Keratinocyte (primary cell): Measurements from ENCODE around the gene NT5C3A. TPM values are rescaled to one million over a fixed set of nuclear protein-coding genes. Genes with fewer than 3 reads are reported as not detected.

ENCODE experiments used
- DNase-seq: peaks from one replicate; pipeline ENCODE4 v3.0.0-alpha.2; 2011; ENCODE audit warnings: low read depth, missing footprints, low spot score
- FAIRE-seq: peaks from 2 replicates; lab custom pipeline; 2011; peaks lifted over from hg19 to GRCh38; lab: Jason Lieb, UNC
- H2AFZ ChIP-seq: 2 replicates; pipeline ENCODE4 v1.6.0; 2012; ENCODE audit warnings: low read length, control low read depth, inconsistent platforms; ENCODE audit not compliant: control insufficient read depth
- H3K27ac ChIP-seq: 2 replicates; pipeline ENCODE4 v1.5.1; 2011; ENCODE audit warnings: low read length; ENCODE audit not compliant: control insufficient read depth, insufficient read depth
- H3K27me3 ChIP-seq: 3 replicates; pipeline ENCODE4 v1.6.0; 2011; ENCODE audit warnings: low read length; ENCODE audit not compliant: control insufficient read depth, insufficient read depth; ENCODE audit errors: extremely low read depth
- H3K36me3 ChIP-seq, 2 experiments: 2 replicates in 1 of 2; 3 replicates in 1 of 2; pipeline ENCODE4 v1.5.1; 2011; ENCODE audit warnings: low read length in 2 of 2, mild to moderate bottlenecking in 1 of 2; ENCODE audit not compliant: control insufficient read depth in 2 of 2, insufficient read depth in 2 of 2; ENCODE audit errors: extremely low read depth in 1 of 2
- H3K4me1 ChIP-seq: 3 replicates; pipeline ENCODE4 v1.5.1; 2011; ENCODE audit warnings: low read length; ENCODE audit not compliant: control insufficient read depth, insufficient read depth; ENCODE audit errors: extremely low read depth
- H3K4me2 ChIP-seq: 3 replicates; pipeline ENCODE4 v1.6.0; 2011; ENCODE audit warnings: low read depth, low read length; ENCODE audit not compliant: control insufficient read depth, insufficient read depth; ENCODE audit errors: extremely low read depth
- H3K4me3 ChIP-seq, 3 experiments: fragments of 200-600 bp in 1 of 3; sonication (generic) in 1 of 3; 2 replicates in 2 of 3; 3 replicates in 1 of 3; pipeline ENCODE4 v1.5.1; 2011 to 2016; ENCODE audit warnings: low read length in 3 of 3, mild to moderate bottlenecking in 3 of 3, control low read depth in 2 of 3, inconsistent platforms in 1 of 3, low read depth in 1 of 3, mixed read lengths in 1 of 3, mixed run types in 1 of 3, moderate library complexity in 1 of 3; ENCODE audit not compliant: control insufficient read depth in 2 of 3, insufficient read depth in 2 of 3; ENCODE audit errors: extremely low read depth in 1 of 3
- H3K79me2 ChIP-seq: 2 replicates; pipeline ENCODE4 v1.6.0; 2012; ENCODE audit warnings: low read length; ENCODE audit not compliant: control insufficient read depth, insufficient read depth
- H3K9ac ChIP-seq: 3 replicates; pipeline ENCODE4 v1.6.0; 2011; ENCODE audit warnings: low read length; ENCODE audit not compliant: control insufficient read depth, insufficient read depth; ENCODE audit errors: extremely low read depth
- H3K9me1 ChIP-seq: 3 replicates; pipeline ENCODE4 v1.6.0; 2011; ENCODE audit warnings: low read length; ENCODE audit not compliant: control insufficient read depth, insufficient read depth; ENCODE audit errors: extremely low read depth
- H3K9me3 ChIP-seq: 2 replicates; pipeline ENCODE4 v1.5.1; 2012; ENCODE audit warnings: low read depth, low read length; ENCODE audit not compliant: control insufficient read depth
- H4K20me1 ChIP-seq: 3 replicates; pipeline ENCODE4 v1.6.0; 2011; ENCODE audit warnings: low read length; ENCODE audit not compliant: control insufficient read depth, insufficient read depth; ENCODE audit errors: extremely low read depth
- EZH2 ChIP-seq: IDR thresholded peaks from one replicate; pipeline ENCODE4 v1.6.1; 2012; ENCODE audit warnings: inconsistent platforms, mild to moderate bottlenecking, low read length, moderate library complexity
- dilution Hi-C: fragments of 300-500 bp; cut with MboI; formaldehyde crosslinking; loops from one replicate; pipeline ENCODE4 v1.7.0; 2020; ENCODE audit warnings: low sequenced_read_pairs; ENCODE audit not compliant: extremely low pct_ligation_motif_present
- polyA plus RNA-seq, 5 experiments: library from polyadenylated mRNA; depleted of rRNA in 3 of 5; stranded (reverse) in 3 of 5; stranded (forward) in 1 of 5; unstranded in 1 of 5; fragments of >200 nt; gene quantifications; 1 replicate in 1 of 5; 2 replicates in 3 of 5; 3 replicates in 1 of 5; pipeline versions ENCODE4 v1.2.1 to v1.2.3, GENCODE V29; 2011 to 2012; ENCODE audit warnings: missing spikeins in 2 of 5, low read depth in 1 of 5, low replicate concordance in 1 of 5
- TF ChIP-seq, protein P1 (sequence below), 3 experiments: IDR thresholded peaks in 1 of 3; conservative IDR thresholded peaks in 1 of 3; optimal IDR thresholded peaks in 1 of 3; 2 replicates in 2 of 3; 3 replicates in 1 of 3; pipeline versions ENCODE3 to v1.5.1; 2011; ENCODE audit warnings: low read length in 3 of 3, mild to moderate bottlenecking in 3 of 3, moderate library complexity in 2 of 3, control low read depth in 1 of 3, inconsistent platforms in 1 of 3; ENCODE audit not compliant: insufficient read depth in 2 of 3; ENCODE audit errors: extremely low read depth in 1 of 3

Gene NT5C3A
- polyA plus RNA-seq, 1 donor (not counting 4 experiments of a cell fraction or from before 2014, with no cell fraction given): 30.5 TPM

DNA sequence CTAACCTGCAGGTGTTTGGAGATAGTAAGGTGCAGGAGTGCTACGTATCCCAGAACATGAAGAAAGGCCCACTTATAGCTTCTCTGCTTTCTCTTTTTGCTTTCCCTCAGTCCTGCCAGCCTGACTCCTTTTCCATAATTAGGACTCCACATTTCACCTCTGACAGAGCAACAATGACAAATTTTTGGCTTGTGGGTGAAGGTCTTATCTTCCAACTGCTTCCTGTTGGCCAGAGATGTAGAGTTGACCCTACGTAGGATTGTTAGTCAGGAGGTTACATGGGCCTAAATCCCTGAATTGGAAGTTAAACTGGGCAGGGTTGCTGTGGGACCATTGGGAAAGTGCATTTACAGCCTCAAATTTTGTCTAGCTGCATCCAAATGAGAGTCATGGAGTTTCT is 25.3 kb upstream of the NT5C3A start:
- H2AFZ ChIP-seq: no peak overlapping the region
- no peaks in the 10 kb centered on the region for H3K9me3 ChIP-seq
- no peak overlapping the region for H3K4me3 ChIP-seq
- no peak overlapping the region for H3K27ac ChIP-seq
- no peak overlapping the region for H3K4me2 ChIP-seq
- dilution Hi-C loops: no loop called here
- H3K9ac ChIP-seq: no peak overlapping the region
- H3K9me1 ChIP-seq: no peaks in the 10 kb centered on the region
- H3K4me1 ChIP-seq: no peaks in the 10 kb centered on the region
- H3K79me2 ChIP-seq: no peaks in the 10 kb centered on the region
- no peak for TF ChIP-seq EZH2
- TF ChIP-seq, protein P1, sequence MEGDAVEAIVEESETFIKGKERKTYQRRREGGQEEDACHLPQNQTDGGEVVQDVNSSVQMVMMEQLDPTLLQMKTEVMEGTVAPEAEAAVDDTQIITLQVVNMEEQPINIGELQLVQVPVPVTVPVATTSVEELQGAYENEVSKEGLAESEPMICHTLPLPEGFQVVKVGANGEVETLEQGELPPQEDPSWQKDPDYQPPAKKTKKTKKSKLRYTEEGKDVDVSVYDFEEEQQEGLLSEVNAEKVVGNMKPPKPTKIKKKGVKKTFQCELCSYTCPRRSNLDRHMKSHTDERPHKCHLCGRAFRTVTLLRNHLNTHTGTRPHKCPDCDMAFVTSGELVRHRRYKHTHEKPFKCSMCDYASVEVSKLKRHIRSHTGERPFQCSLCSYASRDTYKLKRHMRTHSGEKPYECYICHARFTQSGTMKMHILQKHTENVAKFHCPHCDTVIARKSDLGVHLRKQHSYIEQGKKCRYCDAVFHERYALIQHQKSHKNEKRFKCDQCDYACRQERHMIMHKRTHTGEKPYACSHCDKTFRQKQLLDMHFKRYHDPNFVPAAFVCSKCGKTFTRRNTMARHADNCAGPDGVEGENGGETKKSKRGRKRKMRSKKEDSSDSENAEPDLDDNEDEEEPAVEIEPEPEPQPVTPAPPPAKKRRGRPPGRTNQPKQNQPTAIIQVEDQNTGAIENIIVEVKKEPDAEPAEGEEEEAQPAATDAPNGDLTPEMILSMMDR (optimal IDR thresholded peaks at IDR 0.05 in 1 of 3, IDR thresholded peaks at IDR 0.05 in 1 of 3, conservative IDR thresholded peaks at IDR 0.05 in 1 of 3; ENCODE audit: extremely low read depth in 1 of 3, insufficient read depth in 2 of 3, low read length in 3 of 3): no peak
- FAIRE-seq (no peak), DNase-seq (no peak)
- no peaks in the 10 kb centered on the region for H3K27me3 ChIP-seq
- no peaks in the 10 kb centered on the region for H4K20me1 ChIP-seq
- no peaks in the 10 kb centered on the region for H3K36me3 ChIP-seq

DNA sequence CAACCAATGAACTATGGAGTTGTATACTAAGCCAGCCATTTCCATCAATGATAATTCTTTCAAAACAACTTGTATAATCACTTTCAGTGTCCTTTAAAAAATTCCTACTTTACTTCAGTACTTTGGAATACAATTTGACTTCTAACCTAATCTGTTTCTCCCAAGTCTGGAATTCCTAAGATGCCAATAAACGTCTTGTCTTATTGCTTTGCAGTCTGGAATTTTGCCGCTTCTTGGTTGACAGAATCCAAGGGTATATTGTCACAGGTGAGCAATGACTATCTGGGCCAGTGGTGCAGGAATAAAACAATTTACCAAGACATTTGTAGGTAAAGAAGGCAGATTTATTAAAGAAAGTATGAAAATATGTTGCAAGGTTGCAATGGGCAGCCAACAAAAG is 24.8 kb upstream of the NT5C3A start:
- Histone ChIP-seq H3K9ac (no peak overlapping the region), H3K4me1 (no peaks in the 10 kb centered on the region), H3K4me2 (no peak overlapping the region), H3K36me3 (no peaks in the 10 kb centered on the region), H3K27me3 (no peaks in the 10 kb centered on the region), H2AFZ (no peak overlapping the region), H3K4me3 (no peak overlapping the region), H3K79me2 (no peaks in the 10 kb centered on the region), H3K27ac (no peak overlapping the region), H3K9me3 (no peaks in the 10 kb centered on the region), H4K20me1 (no peaks in the 10 kb centered on the region), H3K9me1 (no peaks in the 10 kb centered on the region)
- dilution Hi-C loops: no loop called here
- TF ChIP-seq EZH2: no peak
- no peak for FAIRE-seq
- DNase-seq: no peak
